GM18505 (cell line): ENCODE results near the gene SCAMP2.
A peak's percentile ranks its signal among the peaks of the same experiment; 100 is the strongest.

Source experiments
- ATAC-seq: cut with Tn5 transposase; IDR thresholded peaks from one replicate; pipeline ENCODE4 v1.9.1; 2021; ENCODE audit not compliant: unreplicated experiment
- POLR2A ChIP-seq: IDR thresholded peaks from 4 replicates; pipeline ENCODE4 v1.6.1; 2011; ENCODE audit warnings: borderline replicate concordance; ENCODE audit not compliant: insufficient read depth, insufficient read length; ENCODE audit errors: extremely low read depth

Gene SCAMP2

GRCh38 chr15:74885461-74885860, 12.3 kb upstream of the SCAMP2 start:
- no peak for ATAC-seq
- no peak for TF ChIP-seq POLR2A

GRCh38 chr15:74884428-74885223, 11.5 kb upstream of the SCAMP2 start:
- no peak for TF ChIP-seq POLR2A
- ATAC-seq, result no peak

GRCh38 chr15:74882528-74882927, 9.4 kb upstream of the SCAMP2 start:
- no peak for TF ChIP-seq POLR2A
- no peak for ATAC-seq

DNA sequence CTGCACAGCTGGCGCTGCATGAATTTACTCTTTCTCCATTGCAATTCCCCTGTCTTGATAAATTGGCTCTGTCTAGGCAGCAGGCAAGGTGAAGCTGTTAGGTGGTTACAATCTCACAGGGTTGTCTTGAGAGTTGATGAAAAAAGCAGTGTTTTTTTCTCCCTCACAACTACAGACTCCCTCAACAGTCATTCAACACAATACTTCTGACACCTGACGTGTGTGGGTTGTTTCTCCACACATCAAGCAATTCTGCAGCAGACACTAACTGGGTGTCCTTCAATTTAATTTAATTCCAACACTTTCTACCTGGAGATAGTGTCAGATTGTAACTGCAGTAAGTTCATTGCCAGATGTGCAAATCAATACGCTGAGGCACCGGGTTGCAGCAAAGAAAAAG, 5.1 kb upstream of the SCAMP2 start:
- ATAC-seq, result no peak
- TF ChIP-seq POLR2A, result no peak

- TF ChIP-seq POLR2A, result no peak
- ATAC-seq, result no peak
Observed at GRCh38 chr15:74873756-74874424, 725 bp upstream of the SCAMP2 start.

GRCh38 chr15:74872702-74873035, 496 bp downstream of the SCAMP2 start:
- ATAC-seq, result no peak

DNA sequence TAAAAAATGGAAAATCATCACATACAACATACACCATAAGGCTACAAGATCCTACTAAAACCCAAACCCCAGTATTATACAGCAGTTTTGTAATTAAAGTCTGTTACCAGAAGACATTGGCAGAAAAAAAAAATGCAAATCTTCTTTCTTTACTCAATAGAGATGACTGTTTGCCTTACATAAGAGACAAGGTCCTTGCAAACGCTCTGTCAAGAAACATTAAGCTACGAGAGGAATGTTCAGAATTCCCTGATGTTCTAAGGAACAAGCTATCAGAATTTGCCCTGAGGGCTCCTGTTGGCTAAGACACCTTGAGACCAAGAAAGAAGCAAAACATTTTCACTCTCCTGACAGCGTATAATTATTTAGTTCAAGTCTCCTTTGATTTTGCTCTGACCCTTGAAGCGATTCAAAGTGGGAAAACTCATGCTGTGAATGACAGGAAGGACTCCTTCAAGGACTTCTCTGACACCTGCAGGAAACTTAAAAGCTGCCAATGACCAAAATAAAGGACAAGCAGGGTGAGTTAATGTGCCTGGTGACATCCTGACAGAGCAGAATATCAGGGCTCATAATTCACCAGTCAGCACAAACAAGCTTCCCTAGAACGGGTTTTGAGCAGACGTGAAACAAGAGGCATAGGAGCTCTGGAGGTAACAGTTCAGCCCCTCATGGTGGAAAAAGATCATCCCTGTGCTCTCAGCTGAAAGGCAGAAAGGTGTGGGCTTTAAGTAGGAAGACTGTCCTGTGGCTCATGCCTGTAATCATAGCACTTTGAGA, 2.5 kb downstream of the SCAMP2 start:
- no peak for ATAC-seq
- TF ChIP-seq POLR2A, result no peak

More at GRCh38 chr15:74872702-74873035, 496 bp downstream of the SCAMP2 start:
- TF ChIP-seq POLR2A, result no peak

- peak; percentile 37 for ATAC-seq
Observed at GRCh38 chr15:74869726-74870407, 3.3 kb downstream of the SCAMP2 start.

GRCh38 chr15:74869372-74869725, 3.8 kb downstream of the SCAMP2 start:
- no peak for TF ChIP-seq POLR2A
- ATAC-seq, result no peak

More at GRCh38 chr15:74869726-74870407, 3.3 kb downstream of the SCAMP2 start:
- peak; percentile 54 for TF ChIP-seq POLR2A

DNA sequence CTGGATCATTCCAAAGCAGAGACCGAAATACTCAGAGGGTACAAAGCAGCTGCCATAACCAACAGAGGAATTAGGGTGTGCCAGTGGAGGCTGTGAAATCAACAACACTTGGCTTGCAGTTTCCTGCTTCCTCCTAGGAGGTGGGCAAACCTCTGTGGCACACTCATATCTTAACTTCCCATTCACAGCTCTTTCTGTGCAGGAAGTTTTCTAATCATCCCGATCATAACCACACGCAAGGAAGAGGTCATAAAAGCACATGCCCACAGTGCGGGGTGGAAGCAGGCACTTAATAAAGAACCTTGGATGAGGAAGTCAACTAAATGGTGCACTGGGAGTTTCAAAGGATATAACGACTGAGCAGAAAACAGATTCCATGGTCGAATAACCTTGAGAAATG, 5.1 kb downstream of the SCAMP2 start:
- ATAC-seq, result no peak
- TF ChIP-seq POLR2A, result no peak

GRCh38 chr15:74867466-74868038, 5.6 kb downstream of the SCAMP2 start:
- no peak for ATAC-seq
- no peak for TF ChIP-seq POLR2A

GRCh38 chr15:74866090-74866489, 7.1 kb downstream of the SCAMP2 start:
- no peak for TF ChIP-seq POLR2A
- no peak for ATAC-seq

DNA sequence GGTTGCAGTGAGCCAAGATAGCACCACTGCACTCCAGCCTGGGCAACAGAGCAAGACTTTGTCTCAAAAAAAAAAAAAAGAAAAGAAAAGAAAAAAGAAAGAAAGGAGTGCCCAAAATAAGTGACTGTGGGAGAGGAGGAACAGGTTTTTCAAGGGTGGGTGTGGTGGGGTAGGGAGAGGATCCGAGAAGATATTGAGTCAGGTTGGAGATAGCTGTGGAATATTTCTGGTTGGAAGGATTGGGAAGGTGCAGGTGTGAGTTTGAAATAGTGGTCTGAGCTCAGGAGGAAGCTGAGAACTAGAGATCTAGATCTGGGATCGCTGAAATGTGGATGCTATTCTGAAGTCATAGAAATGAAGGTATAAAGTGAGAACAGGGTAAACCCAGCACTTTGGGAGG, 7.8 kb downstream of the SCAMP2 start:
- no peak for ATAC-seq
- TF ChIP-seq POLR2A, result no peak
